ENCODE measurements around the gene SRGAP3.

GRCh38 chr3:9229879-9230278, 19.6 kb downstream of the SRGAP3 start:
- TF ChIP-seq HDAC6 (IDR thresholded peaks at IDR 0.05; ENCODE audit: unreplicated experiment) (no peak), CTCF (IDR thresholded peaks at IDR 0.05 in 2 of 3, conservative IDR thresholded peaks at IDR 0.05 in 1 of 3; ENCODE audit: control insufficient read depth in 2 of 3, extremely low read depth in 1 of 3, insufficient read depth in 1 of 3, low read depth in 3 of 3, low read length in 3 of 3) (no peak), RAD21 (IDR thresholded peaks at IDR 0.05; ENCODE audit: insufficient read depth, low read depth, low read length) (no peak), ZNF622 (IDR thresholded peaks at IDR 0.05) (no peak), EZH2 (IDR thresholded peaks at IDR 0.05; ENCODE audit: borderline replicate concordance, control insufficient read depth, low read depth, low read length) (no peak), POLR2A (IDR thresholded peaks at IDR 0.05; ENCODE audit: low read depth, low read length) (no peak), TAF1 (IDR thresholded peaks at IDR 0.05; ENCODE audit: borderline replicate concordance, low read depth, low read length) (no peak), RFX5 (IDR thresholded peaks at IDR 0.05; ENCODE audit: low read depth, low read length) (no peak), SUZ12 (IDR thresholded peaks at IDR 0.05; ENCODE audit: unreplicated experiment) (no peak), SUPT20H (IDR thresholded peaks at IDR 0.05; ENCODE audit: borderline replicate concordance, control insufficient read depth, low read depth, low read length) (no peak), KAT2A (conservative IDR thresholded peaks at IDR 0.05; ENCODE audit: control insufficient read depth, low read depth, low read length) (no peak), TARDBP (IDR thresholded peaks at IDR 0.05; ENCODE audit: borderline replicate concordance) (no peak), BMI1 (IDR thresholded peaks at IDR 0.05; ENCODE audit: borderline replicate concordance) (no peak)
